Panc1 (cell line): Measurements from ENCODE around the gene PXMP2. TPM values are rescaled to one million over a fixed set of nuclear protein-coding genes. Genes with fewer than 3 reads are reported as not detected.

ENCODE experiments used
- ATAC-seq: fragments of 200-7000 bp; cut with Tn5 transposase; 2 replicates; pipeline ENCODE4 v1.9.1; 2020; ENCODE audit warnings: mild to moderate bottlenecking, moderate library complexity
- BruUV-seq: library from RNA; stranded (reverse); fragments of 400-500 nt; replicated peaks from 2 replicates; lab custom pipeline; 2021; lab: Mats Ljungman, UMichigan
- CTCF ChIA-PET: fragments of 300-600 bp; sonication (Branson Sonifier 250); formaldehyde crosslinking; loops from one replicate; lab custom pipeline; 2022; ENCODE audit warnings: antibody characterized with exemption; lab: Charles Lee
- POLR2A ChIA-PET: fragments of 300-600 bp; sonication (Branson Sonifier 250); formaldehyde crosslinking; loops from one replicate; lab custom pipeline; 2022; ENCODE audit warnings: antibody characterized with exemption; lab: Charles Lee
- DNase-seq: peaks from one replicate; pipeline ENCODE4 v3.0.0-alpha.2; 2010; ENCODE audit warnings: low read depth, low spot score
- H3K27ac ChIP-seq: 2 replicates; pipeline ENCODE4 v1.5.1; 2011; ENCODE audit warnings: mild to moderate bottlenecking, low read length, inconsistent platforms
- H3K27me3 ChIP-seq: fragments of 200-500 bp; sonication (Bioruptor generic); 2 replicates; pipeline ENCODE4 v1.6.0; 2014; ENCODE audit warnings: low read length, inconsistent platforms; ENCODE audit not compliant: control insufficient read depth, insufficient read depth
- H3K36me3 ChIP-seq: fragments of 200-500 bp; sonication (Bioruptor generic); 2 replicates; pipeline ENCODE4 v1.5.1; 2014; ENCODE audit warnings: inconsistent platforms, mild to moderate bottlenecking, low read length, moderate library complexity; ENCODE audit not compliant: control insufficient read depth, insufficient read depth
- H3K4me1 ChIP-seq: 2 replicates; pipeline ENCODE4 v1.5.1; 2011; ENCODE audit warnings: inconsistent platforms, mild to moderate bottlenecking, low read length, moderate library complexity; ENCODE audit not compliant: control insufficient read depth, insufficient read depth
- H3K4me3 ChIP-seq, 2 experiments: 2 replicates each; pipeline ENCODE4 v1.5.1; 2011 to 2012; ENCODE audit warnings: low read depth in 2 of 2, low read length in 2 of 2, mild to moderate bottlenecking in 2 of 2, inconsistent platforms in 1 of 2, moderate library complexity in 1 of 2
- H3K9me3 ChIP-seq: fragments of 200-500 bp; sonication (Bioruptor generic); 2 replicates; pipeline ENCODE4 v1.5.1; 2014; ENCODE audit warnings: low read depth, mild to moderate bottlenecking, inconsistent platforms, low read length, moderate library complexity; ENCODE audit not compliant: control insufficient read depth, insufficient read depth
- POLR2AphosphoS5 ChIP-seq: IDR thresholded peaks from 2 replicates; pipeline ENCODE4 v1.6.1; 2012; ENCODE audit warnings: mild to moderate bottlenecking, low read depth, low read length, moderate library complexity
- REST ChIP-seq, 2 experiments: IDR thresholded peaks; 2 replicates each; pipeline ENCODE4 v1.6.1; 2011 to 2012; ENCODE audit warnings: low read depth in 2 of 2, control low read depth in 1 of 2, low read length in 1 of 2, mild to moderate bottlenecking in 1 of 2, moderate library complexity in 1 of 2; ENCODE audit not compliant: insufficient read depth in 1 of 2
- SIN3A ChIP-seq: IDR thresholded peaks from 2 replicates; pipeline ENCODE4 v1.6.1; 2012; ENCODE audit warnings: low read depth, mild to moderate bottlenecking, low read length, moderate library complexity, borderline replicate concordance; ENCODE audit not compliant: insufficient read depth
- TCF7L2 ChIP-seq: IDR thresholded peaks from 2 replicates; pipeline ENCODE4 v1.6.1; 2011; ENCODE audit warnings: mild to moderate bottlenecking, low read depth, low read length, inconsistent platforms
- in situ Hi-C: cut with HindIII; loops from 2 replicates; pipeline ENCODE4 v1.10.0; 2016; ENCODE audit warnings: low sequenced_read_pairs, low pct_unique_long_range_greater_than_20kb
- intact Hi-C: fragments of 100-400 bp; cut with micrococcal nuclease; formaldehyde crosslinking; loops from one replicate; pipeline ENCODE4 v1.10.0; 2022; ENCODE audit not compliant: unreplicated experiment
- total RNA-seq: library from RNA; stranded (reverse); gene quantifications from one replicate; pipeline ENCODE4 v1.2.1, GENCODE V29; 2021; ENCODE audit not compliant: unreplicated experiment
- TF ChIP-seq, protein P1 (sequence below): fragments of 450-650 bp; IDR thresholded peaks from 2 replicates; pipeline ENCODE4 v1.5.1; 2017; ENCODE audit warnings: mild to moderate bottlenecking

The PXMP2 gene
- total RNA-seq, 1 experiment from 2014 or later = 21.3 TPM

DNA sequence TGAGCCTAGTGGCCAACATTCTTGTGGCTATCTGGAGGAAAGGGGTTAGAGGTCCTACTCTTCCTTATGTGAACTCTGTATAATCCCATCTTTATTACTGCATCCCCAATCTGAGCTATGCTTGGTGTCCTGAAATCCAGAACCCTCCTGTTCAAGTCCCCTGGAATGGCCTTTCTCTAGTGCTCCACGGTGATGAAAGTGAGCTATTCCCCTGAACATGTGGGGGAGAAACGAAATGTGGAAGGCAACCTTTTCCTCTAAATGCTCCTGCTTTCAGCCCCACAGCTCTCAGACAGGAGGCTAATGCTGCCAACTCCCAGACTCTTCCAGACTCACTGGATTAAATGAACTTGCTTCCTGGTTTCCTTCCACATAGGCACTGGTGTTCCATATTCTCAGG is 20.8 kb downstream of the PXMP2 start:
- in situ Hi-C loops (no loop called here), intact Hi-C loops (no loop called here)
- BruUV-seq = no TSS peak
- ChIA-PET POLR2A (no interaction called here), CTCF (no interaction called here)
- no peaks in the 10 kb centered on the region for H3K36me3 ChIP-seq
- DNase-seq = no peak
- no peaks in the 10 kb centered on the region for H3K27me3 ChIP-seq
- H3K9me3 ChIP-seq = no peaks in the 10 kb centered on the region
- no peak overlapping the region for H3K27ac ChIP-seq
- H3K4me3 ChIP-seq = no peak overlapping the region
- H3K4me1 ChIP-seq = peaks cover 6% of the 10 kb centered on the region; the same call in 1 of the 2 replicates
- no peak for ATAC-seq
- TF ChIP-seq POLR2AphosphoS5 (no peak; the same call in 1 of the 2 replicates), TCF7L2 (no peak), SIN3A (no peak), REST (IDR thresholded peaks at IDR 0.05; ENCODE audit: insufficient read depth in 1 of 2, low read depth in 2 of 2, low read length in 1 of 2) (no peak)
- TF ChIP-seq, protein P1, sequence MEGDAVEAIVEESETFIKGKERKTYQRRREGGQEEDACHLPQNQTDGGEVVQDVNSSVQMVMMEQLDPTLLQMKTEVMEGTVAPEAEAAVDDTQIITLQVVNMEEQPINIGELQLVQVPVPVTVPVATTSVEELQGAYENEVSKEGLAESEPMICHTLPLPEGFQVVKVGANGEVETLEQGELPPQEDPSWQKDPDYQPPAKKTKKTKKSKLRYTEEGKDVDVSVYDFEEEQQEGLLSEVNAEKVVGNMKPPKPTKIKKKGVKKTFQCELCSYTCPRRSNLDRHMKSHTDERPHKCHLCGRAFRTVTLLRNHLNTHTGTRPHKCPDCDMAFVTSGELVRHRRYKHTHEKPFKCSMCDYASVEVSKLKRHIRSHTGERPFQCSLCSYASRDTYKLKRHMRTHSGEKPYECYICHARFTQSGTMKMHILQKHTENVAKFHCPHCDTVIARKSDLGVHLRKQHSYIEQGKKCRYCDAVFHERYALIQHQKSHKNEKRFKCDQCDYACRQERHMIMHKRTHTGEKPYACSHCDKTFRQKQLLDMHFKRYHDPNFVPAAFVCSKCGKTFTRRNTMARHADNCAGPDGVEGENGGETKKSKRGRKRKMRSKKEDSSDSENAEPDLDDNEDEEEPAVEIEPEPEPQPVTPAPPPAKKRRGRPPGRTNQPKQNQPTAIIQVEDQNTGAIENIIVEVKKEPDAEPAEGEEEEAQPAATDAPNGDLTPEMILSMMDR = no peak

GRCh38 chr12:132710043-132710404 is 22.6 kb downstream of the PXMP2 start:
- peaks cover 6% of the 10 kb centered on the region; the same call in 1 of the 2 replicates for H3K4me1 ChIP-seq
- DNase-seq (no peak), ATAC-seq (peak; percentile 56)
- TF ChIP-seq TCF7L2 (no peak), REST (IDR thresholded peaks at IDR 0.05; ENCODE audit: insufficient read depth in 1 of 2, low read depth in 2 of 2, low read length in 1 of 2) (no peak), POLR2AphosphoS5 (no peak), SIN3A (no peak)
- TF ChIP-seq, protein P1 = no peak
- peak overlapping the region; percentile 90 for H3K27ac ChIP-seq
- peak overlapping the region; percentile 67 to 90 for H3K4me3 ChIP-seq
- ChIA-PET CTCF (no interaction called here), POLR2A (no interaction called here)
- H3K9me3 ChIP-seq = no peaks in the 10 kb centered on the region
- intact Hi-C loops = no loop called here
- H3K36me3 ChIP-seq = no peaks in the 10 kb centered on the region
- in situ Hi-C loops = no loop called here
- BruUV-seq = TSS peak; percentile 93
- H3K27me3 ChIP-seq = no peaks in the 10 kb centered on the region
